ENCODE results near the gene CCSER1. TPM values are rescaled to one million over a fixed set of nuclear protein-coding genes. Genes with fewer than 3 reads are reported as not detected.

Gene CCSER1
- total and polyA plus RNA-seq, 2 experiments from 2014 or later = 5.2 to 23.4 TPM

DNA sequence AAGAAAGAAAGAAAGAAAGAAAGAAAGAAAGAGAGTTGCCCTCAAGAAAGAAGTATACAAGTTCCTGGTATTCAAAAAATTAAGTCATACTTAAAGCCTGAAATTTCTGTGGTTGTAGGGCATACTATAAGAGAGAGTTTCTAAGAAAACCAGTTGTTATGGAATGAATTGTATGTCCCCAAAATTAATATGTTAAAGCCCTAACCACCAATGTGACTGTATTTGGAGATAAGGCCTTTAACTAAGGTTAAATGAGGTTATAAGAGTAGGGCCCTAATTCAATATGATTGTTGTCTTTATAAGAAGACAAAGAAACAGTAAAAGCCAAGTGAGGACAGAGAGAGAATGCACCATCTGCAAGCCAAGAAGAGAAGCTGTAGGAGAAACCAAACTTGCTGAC is 521.1 kb downstream of the CCSER1 start:
- Histone ChIP-seq H2AFZ (no peak overlapping the region), H3K27me3 (no peaks in the 10 kb centered on the region), H3K4me1 (ENCODE audit: insufficient read depth) (no peaks in the 10 kb centered on the region), H3K79me2 (no peaks in the 10 kb centered on the region), H3K4me2 (no peak overlapping the region), H3K9me2 (replicated peaks; ENCODE audit: insufficient read depth) (no peaks in the 10 kb centered on the region), H3K36me3 (replicated peaks; ENCODE audit: insufficient read depth, low read depth) (no peaks in the 10 kb centered on the region), H3K9me3 (ENCODE audit: low read depth) (no peaks in the 10 kb centered on the region), H3K27ac (no peak overlapping the region), H4K20me1 (ENCODE audit: insufficient read depth, poor library complexity, severe bottlenecking) (no peaks in the 10 kb centered on the region), H3K4me3 (no peak overlapping the region)
- TF ChIP-seq EZH2phosphoT487 (IDR thresholded peaks at IDR 0.05; ENCODE audit: low read depth, severe bottlenecking, unreplicated experiment) = no peak
- TF ChIP-seq, protein P1, sequence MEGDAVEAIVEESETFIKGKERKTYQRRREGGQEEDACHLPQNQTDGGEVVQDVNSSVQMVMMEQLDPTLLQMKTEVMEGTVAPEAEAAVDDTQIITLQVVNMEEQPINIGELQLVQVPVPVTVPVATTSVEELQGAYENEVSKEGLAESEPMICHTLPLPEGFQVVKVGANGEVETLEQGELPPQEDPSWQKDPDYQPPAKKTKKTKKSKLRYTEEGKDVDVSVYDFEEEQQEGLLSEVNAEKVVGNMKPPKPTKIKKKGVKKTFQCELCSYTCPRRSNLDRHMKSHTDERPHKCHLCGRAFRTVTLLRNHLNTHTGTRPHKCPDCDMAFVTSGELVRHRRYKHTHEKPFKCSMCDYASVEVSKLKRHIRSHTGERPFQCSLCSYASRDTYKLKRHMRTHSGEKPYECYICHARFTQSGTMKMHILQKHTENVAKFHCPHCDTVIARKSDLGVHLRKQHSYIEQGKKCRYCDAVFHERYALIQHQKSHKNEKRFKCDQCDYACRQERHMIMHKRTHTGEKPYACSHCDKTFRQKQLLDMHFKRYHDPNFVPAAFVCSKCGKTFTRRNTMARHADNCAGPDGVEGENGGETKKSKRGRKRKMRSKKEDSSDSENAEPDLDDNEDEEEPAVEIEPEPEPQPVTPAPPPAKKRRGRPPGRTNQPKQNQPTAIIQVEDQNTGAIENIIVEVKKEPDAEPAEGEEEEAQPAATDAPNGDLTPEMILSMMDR (IDR thresholded peaks at IDR 0.05; ENCODE audit: poor library complexity) = no peak
- no peak for TF ChIP-seq EZH2 (IDR thresholded peaks at IDR 0.05; ENCODE audit: borderline replicate concordance)
- no peak for DNase-seq (ENCODE audit: low spot score)

DNA sequence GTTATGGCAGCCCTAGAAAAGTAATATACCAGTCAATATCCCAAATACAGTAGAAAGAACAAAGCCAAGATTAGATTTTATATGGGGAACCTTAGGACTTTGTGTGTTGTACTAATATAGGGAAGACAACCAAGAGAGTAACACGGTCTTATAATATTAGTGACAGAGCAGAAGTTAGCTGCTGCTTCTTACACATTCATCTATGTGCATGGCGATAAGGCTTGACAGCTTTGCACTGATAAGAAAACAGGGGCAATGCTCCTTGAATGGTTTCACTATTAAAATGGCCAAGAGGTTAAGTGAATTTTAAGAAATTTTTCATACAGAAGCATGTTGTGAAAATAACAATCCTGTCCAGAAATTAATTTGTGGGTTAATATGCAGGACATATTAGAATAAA is 521.6 kb downstream of the CCSER1 start:
- Histone ChIP-seq H2AFZ (no peak overlapping the region), H3K27me3 (no peaks in the 10 kb centered on the region), H3K79me2 (no peaks in the 10 kb centered on the region), H3K36me3 (replicated peaks; ENCODE audit: insufficient read depth, low read depth) (no peaks in the 10 kb centered on the region), H3K4me1 (ENCODE audit: insufficient read depth) (no peaks in the 10 kb centered on the region), H3K9me3 (ENCODE audit: low read depth) (no peaks in the 10 kb centered on the region), H3K4me2 (no peak overlapping the region), H3K27ac (no peak overlapping the region), H3K9me2 (replicated peaks; ENCODE audit: insufficient read depth) (no peaks in the 10 kb centered on the region), H3K4me3 (no peak overlapping the region), H4K20me1 (ENCODE audit: insufficient read depth, poor library complexity, severe bottlenecking) (no peaks in the 10 kb centered on the region)
- TF ChIP-seq, protein P1 (IDR thresholded peaks at IDR 0.05; ENCODE audit: poor library complexity) = no peak
- TF ChIP-seq EZH2 (IDR thresholded peaks at IDR 0.05; ENCODE audit: borderline replicate concordance) (no peak), EZH2phosphoT487 (IDR thresholded peaks at IDR 0.05; ENCODE audit: low read depth, severe bottlenecking, unreplicated experiment) (no peak)
- 87% methylated on average over 2 of the region's 2 CpGs for WGBS (ENCODE audit: low lambda C conversion rate, missing lambda C conversion rate)
- no peak for DNase-seq (ENCODE audit: low spot score)

DNA sequence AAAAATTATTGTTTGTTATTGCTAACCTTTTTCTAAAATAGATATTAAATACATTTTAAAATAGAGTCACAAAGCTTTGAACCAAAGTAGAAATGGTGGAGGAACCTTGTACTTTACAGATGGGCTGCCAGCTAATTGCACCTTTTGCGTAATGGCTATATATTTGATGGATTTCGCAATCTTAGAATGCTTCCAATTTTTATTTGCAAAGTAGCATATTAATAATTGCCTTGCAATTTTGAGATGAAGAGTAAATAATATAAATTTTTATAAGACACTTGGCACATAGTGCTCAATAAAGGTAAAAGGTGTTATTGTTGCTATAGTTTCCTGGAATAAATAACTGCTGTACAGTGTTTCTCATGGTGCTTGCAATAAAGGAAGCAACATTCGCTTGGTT is 533.5 kb downstream of the CCSER1 start:
- WGBS (ENCODE audit: low lambda C conversion rate, missing lambda C conversion rate) = 93% methylated on average over 3 of the region's 3 CpGs
- H4K20me1 ChIP-seq (ENCODE audit: insufficient read depth, poor library complexity, severe bottlenecking) = no peaks in the 10 kb centered on the region
- no peak overlapping the region for H3K27ac ChIP-seq
- no peak overlapping the region for H2AFZ ChIP-seq
- DNase-seq (ENCODE audit: low spot score) = no peak
- H3K9me2 ChIP-seq (replicated peaks; ENCODE audit: insufficient read depth) = no peaks in the 10 kb centered on the region
- H3K9me3 ChIP-seq (ENCODE audit: low read depth) = no peaks in the 10 kb centered on the region
- no peak overlapping the region for H3K4me3 ChIP-seq
- TF ChIP-seq, protein P1 (IDR thresholded peaks at IDR 0.05; ENCODE audit: poor library complexity) = no peak
- TF ChIP-seq EZH2phosphoT487 (IDR thresholded peaks at IDR 0.05; ENCODE audit: low read depth, severe bottlenecking, unreplicated experiment) (no peak), EZH2 (IDR thresholded peaks at IDR 0.05; ENCODE audit: borderline replicate concordance) (no peak)
- no peaks in the 10 kb centered on the region for H3K79me2 ChIP-seq
- no peaks in the 10 kb centered on the region for H3K27me3 ChIP-seq
- H3K36me3 ChIP-seq (replicated peaks; ENCODE audit: insufficient read depth, low read depth) = no peaks in the 10 kb centered on the region
- no peaks in the 10 kb centered on the region for H3K4me1 ChIP-seq (ENCODE audit: insufficient read depth)
- no peak overlapping the region for H3K4me2 ChIP-seq

- Histone ChIP-seq H3K79me2 (no peaks in the 10 kb centered on the region), H3K4me3 (no peak overlapping the region), H3K27ac (no peak overlapping the region), H3K36me3 (replicated peaks; ENCODE audit: insufficient read depth, low read depth) (no peaks in the 10 kb centered on the region), H3K4me1 (ENCODE audit: insufficient read depth) (no peaks in the 10 kb centered on the region), H3K27me3 (no peaks in the 10 kb centered on the region), H4K20me1 (ENCODE audit: insufficient read depth, poor library complexity, severe bottlenecking) (no peaks in the 10 kb centered on the region), H2AFZ (no peak overlapping the region), H3K9me3 (ENCODE audit: low read depth) (no peaks in the 10 kb centered on the region), H3K9me2 (replicated peaks; ENCODE audit: insufficient read depth) (no peaks in the 10 kb centered on the region), H3K4me2 (no peak overlapping the region)
- TF ChIP-seq EZH2 (IDR thresholded peaks at IDR 0.05; ENCODE audit: borderline replicate concordance) = no peak
- no peak for DNase-seq (ENCODE audit: low spot score)
- 92% methylated on average over 4 of the region's 4 CpGs for WGBS (ENCODE audit: low lambda C conversion rate, missing lambda C conversion rate)
These were observed 543.0 kb downstream of the CCSER1 start for GRCh38 chr4:90670183-90670582.

All from hepatocyte (in vitro differentiated cells).